ENCODE measurements around the gene GHDC. TPM values are rescaled to one million over a fixed set of nuclear protein-coding genes. Genes with fewer than 3 reads are reported as not detected.

Gene GHDC
- total RNA-seq, 3 donors from 2014 or later (not counting 1 experiment from before 2014, with no cell fraction given), result 19.5 to 24.6 (median 22.8) TPM

GRCh38 chr17:42167807-42168206, 26.5 kb downstream of the GHDC start:
- no peaks in the 10 kb centered on the region for H3K27me3 ChIP-seq (ENCODE audit: control insufficient read depth, insufficient read depth, low read length)
- WGBS (ENCODE audit: insufficient coverage), result 89% methylated on average over 8 of the region's 8 CpGs
- no peak for TF ChIP-seq CTCF (IDR thresholded peaks at IDR 0.05)
- no peak overlapping the region for H3K4me3 Mint-ChIP-seq
- H3K36me3 ChIP-seq (ENCODE audit: control insufficient read depth, insufficient read depth, low read length), result no peaks in the 10 kb centered on the region
- no peak overlapping the region for H3K27ac ChIP-seq (ENCODE audit: low read length)
- intact Hi-C loops (cut with micrococcal nuclease), result no loop called here
- H3K27me3 Mint-ChIP-seq (ENCODE audit: low read depth in 2 of 2), result peaks cover 0 to 6% of the 10 kb centered on the region in 2 donors
- H3K9me3 Mint-ChIP-seq, result no peaks in the 10 kb centered on the region
- H3K27ac Mint-ChIP-seq, result no peak overlapping the region
- no peaks in the 10 kb centered on the region for H3K36me3 Mint-ChIP-seq
- no peaks in the 10 kb centered on the region for H3K9me3 ChIP-seq (ENCODE audit: control insufficient read depth, insufficient read depth, low read length)
- H3K4me1 Mint-ChIP-seq, result peaks cover 0 to 4% of the 10 kb centered on the region in 2 donors
- H3K4me1 ChIP-seq (ENCODE audit: control insufficient read depth, insufficient read depth, low read length), result no peaks in the 10 kb centered on the region
- no peak for ATAC-seq
- DNase-seq, result no peak
- no peak overlapping the region for H3K4me3 ChIP-seq (ENCODE audit: low read length)

- Histone ChIP-seq H3K4me1 (ENCODE audit: control insufficient read depth, insufficient read depth, low read length) (peaks cover 6% of the 10 kb centered on the region), H3K27me3 (ENCODE audit: control insufficient read depth, insufficient read depth, low read length) (no peaks in the 10 kb centered on the region), H3K4me3 (ENCODE audit: low read length) (no peak overlapping the region), H3K36me3 (ENCODE audit: control insufficient read depth, insufficient read depth, low read length) (no peaks in the 10 kb centered on the region), H3K27ac (ENCODE audit: low read length) (no peak overlapping the region), H3K9me3 (ENCODE audit: control insufficient read depth, insufficient read depth, low read length) (no peaks in the 10 kb centered on the region)
- H3K36me3 Mint-ChIP-seq, result no peaks in the 10 kb centered on the region
- peaks cover 0 to 4% of the 10 kb centered on the region in 2 donors for H3K4me1 Mint-ChIP-seq
- DNase-seq (no peak), ATAC-seq (no peak)
- no peak overlapping the region for H3K4me3 Mint-ChIP-seq
- intact Hi-C loops (cut with micrococcal nuclease), result no loop called here
- no peaks in the 10 kb centered on the region for H3K9me3 Mint-ChIP-seq
- WGBS (ENCODE audit: insufficient coverage), result 95% methylated on average over 19 of the region's 19 CpGs
- H3K27ac Mint-ChIP-seq, result no peak overlapping the region
- TF ChIP-seq CTCF (IDR thresholded peaks at IDR 0.05), result no peak
- peaks cover 0 to 6% of the 10 kb centered on the region in 2 donors for H3K27me3 Mint-ChIP-seq (ENCODE audit: low read depth in 2 of 2)
These were observed 28.0 kb downstream of the GHDC start for GRCh38 chr17:42166196-42166763.

GRCh38 chr17:42165751-42166150, 28.5 kb downstream of the GHDC start:
- Histone ChIP-seq H3K36me3 (ENCODE audit: control insufficient read depth, insufficient read depth, low read length) (no peaks in the 10 kb centered on the region), H3K27ac (ENCODE audit: low read length) (no peak overlapping the region), H3K9me3 (ENCODE audit: control insufficient read depth, insufficient read depth, low read length) (no peaks in the 10 kb centered on the region), H3K4me3 (ENCODE audit: low read length) (no peak overlapping the region), H3K27me3 (ENCODE audit: control insufficient read depth, insufficient read depth, low read length) (no peaks in the 10 kb centered on the region), H3K4me1 (ENCODE audit: control insufficient read depth, insufficient read depth, low read length) (peaks cover 8% of the 10 kb centered on the region)
- DNase-seq (no peak), ATAC-seq (no peak)
- Mint-ChIP-seq H3K4me1 (peaks cover 0 to 4% of the 10 kb centered on the region in 2 donors), H3K27me3 (ENCODE audit: low read depth in 2 of 2) (peaks cover 0 to 6% of the 10 kb centered on the region in 2 donors), H3K27ac (no peak overlapping the region), H3K9me3 (no peaks in the 10 kb centered on the region), H3K36me3 (no peaks in the 10 kb centered on the region), H3K4me3 (no peak overlapping the region)
- 96% methylated on average over 6 of the region's 6 CpGs for WGBS (ENCODE audit: insufficient coverage)
- intact Hi-C loops (cut with micrococcal nuclease), result no loop called here
- no peak for TF ChIP-seq CTCF (IDR thresholded peaks at IDR 0.05)
